ENCODE data around the gene RFNG.

The RFNG gene

GRCh38 chr17:82012640-82013295 lies 38.8 kb downstream of the RFNG start:
- no peak for DNase-seq

DNA sequence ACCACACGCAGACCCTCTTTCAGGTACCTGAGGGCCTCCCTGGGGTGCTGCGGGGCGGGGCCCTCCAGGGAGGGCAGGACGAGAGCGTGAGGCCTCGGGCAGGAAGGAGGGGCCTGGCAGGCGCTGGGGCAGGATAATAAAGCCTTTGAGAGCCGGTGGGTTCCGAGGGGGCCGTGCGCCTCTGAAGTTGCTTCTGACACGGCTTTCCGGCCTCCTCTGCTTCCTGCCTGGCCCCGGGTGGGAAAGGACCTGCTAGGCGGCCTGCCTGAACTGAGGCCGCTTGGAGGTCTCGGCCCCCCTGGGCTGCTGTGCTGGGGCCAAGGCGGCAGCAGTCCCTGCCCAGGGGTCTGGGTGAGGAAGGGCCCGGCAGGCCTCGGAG lies 39.4 kb downstream of the RFNG start:
- no peak for DNase-seq

- no peak for DNase-seq
These were observed 39.9 kb downstream of the RFNG start for GRCh38 chr17:82011617-82012187.

DNA sequence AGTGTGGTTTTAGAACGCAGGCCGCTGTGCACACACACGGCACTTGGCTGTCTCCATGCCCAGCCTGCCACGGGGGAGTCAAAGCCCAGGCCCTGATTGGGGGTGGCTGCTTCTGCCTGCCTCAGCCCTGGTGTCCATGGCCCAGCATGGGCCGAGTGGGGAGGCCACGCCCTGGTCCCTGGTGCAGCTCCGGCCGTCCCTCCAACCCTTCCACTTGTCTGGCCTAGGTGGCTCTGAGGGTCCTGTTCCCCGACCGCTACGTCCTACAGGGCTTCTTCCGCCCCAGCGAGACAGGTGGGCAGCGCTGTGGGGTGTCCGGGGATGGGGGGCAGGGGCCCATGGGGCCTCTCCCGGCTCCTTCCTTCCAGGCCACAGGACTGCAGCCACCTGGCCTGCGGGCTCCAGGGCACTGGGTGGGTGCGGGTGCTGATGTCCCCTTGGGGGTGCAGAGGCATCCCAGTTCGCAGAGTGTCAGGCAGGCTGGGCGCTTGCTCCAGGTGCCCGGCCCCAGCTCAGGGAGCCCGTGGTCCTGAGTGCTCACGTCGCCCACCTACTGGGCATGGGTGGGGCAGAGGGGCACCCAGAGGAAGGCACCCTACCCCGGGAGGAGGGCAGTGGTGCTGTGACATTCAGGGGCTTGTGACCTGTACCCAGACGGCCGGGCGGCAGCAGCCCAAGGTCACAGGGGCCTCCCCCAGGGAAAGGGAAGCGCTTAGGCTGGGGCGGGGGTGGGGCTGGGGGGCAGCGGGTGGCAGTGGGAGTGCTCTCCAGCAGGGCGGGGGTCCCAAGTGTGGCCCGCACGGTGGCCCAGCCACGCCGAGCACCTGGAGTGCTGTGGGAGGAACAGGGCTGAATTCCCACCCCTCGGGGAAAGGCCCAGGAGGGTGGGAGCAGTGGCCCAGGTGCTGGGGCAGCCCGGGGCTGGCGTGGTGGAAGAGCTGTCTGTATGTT lies 40.8 kb downstream of the RFNG start:
- no peak for DNase-seq

- DNase-seq = no peak
These were observed 42.2 kb downstream of the RFNG start for GRCh38 chr17:82009413-82009812.

DNA sequence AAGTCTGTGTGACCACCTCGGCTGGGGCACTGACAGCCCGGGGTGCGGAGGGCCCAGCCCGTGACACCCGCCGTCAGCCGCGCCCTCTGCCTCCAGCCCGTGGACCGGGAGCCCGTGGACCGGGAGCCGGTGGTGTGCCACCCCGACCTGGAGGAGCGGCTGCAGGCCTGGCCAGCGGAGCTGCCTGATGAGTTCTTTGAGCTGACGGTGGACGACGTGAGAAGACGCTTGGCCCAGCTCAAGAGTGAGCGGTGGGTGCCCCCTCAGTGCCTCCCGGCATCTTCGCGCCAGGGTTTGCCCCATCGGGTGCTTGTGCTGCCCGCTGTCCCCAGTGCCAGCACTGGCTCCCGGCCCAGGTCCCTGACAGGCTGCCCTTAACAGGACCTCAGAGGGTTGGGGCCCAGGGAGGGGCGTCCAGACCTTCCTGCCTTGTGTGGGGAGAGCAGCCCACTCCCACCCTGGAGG lies 42.6 kb downstream of the RFNG start:
- DNase-seq = no peak

GRCh38 chr17:82008258-82008940 lies 43.2 kb downstream of the RFNG start:
- no peak for DNase-seq

- no peak for DNase-seq
These were observed 43.9 kb downstream of the RFNG start for GRCh38 chr17:82007495-82008257.

DNA sequence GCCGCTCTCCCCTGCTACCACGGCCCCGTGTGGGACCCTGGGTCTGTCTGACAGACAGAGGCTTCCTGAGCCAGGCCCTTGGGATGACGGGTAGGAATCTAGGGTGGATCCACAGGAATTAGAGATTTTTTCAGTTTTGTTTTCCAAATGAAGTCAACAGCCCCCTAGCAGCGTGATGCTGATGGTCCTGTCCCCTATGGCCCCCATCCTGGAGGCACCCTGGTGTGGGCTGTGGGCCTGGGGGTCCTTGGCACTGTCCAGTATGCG lies 44.5 kb downstream of the RFNG start:
- DNase-seq = no peak

- DNase-seq = no peak
These were observed 45.0 kb downstream of the RFNG start for GRCh38 chr17:82006468-82007227.

GRCh38 chr17:82005701-82006348 lies 45.8 kb downstream of the RFNG start:
- DNase-seq = no peak

DNA sequence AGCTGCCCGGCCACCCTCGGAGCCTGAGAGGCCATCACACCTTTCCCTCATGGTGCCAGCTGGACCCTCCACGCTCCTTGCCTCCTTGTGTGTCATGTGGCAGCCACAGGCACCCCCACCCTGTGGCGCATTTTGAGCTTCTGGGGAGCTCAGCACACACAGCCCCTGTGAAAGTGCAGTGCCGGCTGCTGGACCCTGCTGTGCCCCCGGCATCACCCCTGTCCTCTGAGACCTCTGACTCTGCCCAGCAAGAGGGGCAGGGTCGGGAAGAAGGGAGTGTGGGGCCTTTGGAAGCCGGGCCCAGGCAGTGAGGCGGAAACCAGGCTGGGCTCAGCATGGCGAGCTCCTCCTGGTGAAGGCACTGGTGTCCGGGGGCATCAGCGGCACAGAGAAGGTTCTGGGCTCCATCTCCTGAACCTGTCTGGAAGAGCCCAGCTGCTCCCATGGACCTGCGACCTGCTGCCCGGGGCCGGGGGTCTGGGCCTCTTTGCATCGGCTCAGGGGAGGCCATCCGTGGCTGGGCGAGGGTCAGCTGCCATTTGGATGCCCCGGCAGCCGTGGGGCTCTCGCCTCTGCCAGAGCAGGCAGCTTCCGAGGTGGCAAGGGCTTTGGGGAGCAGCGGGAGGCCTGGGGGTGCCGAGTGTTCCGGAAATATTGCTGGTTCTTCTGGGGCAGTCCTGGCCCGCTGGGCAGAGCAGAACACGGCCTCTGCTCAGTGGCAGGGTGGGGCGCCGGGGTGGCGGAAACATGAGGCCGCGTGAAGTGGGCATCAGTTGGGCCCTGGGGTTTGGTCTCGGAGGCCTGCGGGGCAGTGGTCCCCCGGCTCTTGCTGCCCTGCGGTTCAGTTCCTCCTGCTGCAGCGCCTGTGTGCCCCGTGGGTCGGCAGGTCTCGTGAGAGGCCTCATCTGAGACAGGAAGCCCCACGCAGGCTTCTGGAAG lies 46.8 kb downstream of the RFNG start:
- no peak for DNase-seq

GRCh38 chr17:82003411-82004381 lies 47.9 kb downstream of the RFNG start:
- no peak for DNase-seq

- peak; percentile 50 for DNase-seq
These were observed 50.0 kb downstream of the RFNG start for GRCh38 chr17:82001571-82002056.

- DNase-seq = peak; percentile 74
These were observed 50.6 kb downstream of the RFNG start for GRCh38 chr17:82000803-82001570.

GRCh38 chr17:81999976-82000802 lies 51.4 kb downstream of the RFNG start:
- DNase-seq = no peak

GRCh38 chr17:81999587-81999975 lies 52.0 kb downstream of the RFNG start:
- no peak for DNase-seq
